GM06990 (cell line): ENCODE results near the gene SH2B2.

Experiments used
- DNase-seq: peaks from one replicate; pipeline ENCODE4 v3.0.0-alpha.2; 2011; ENCODE audit not compliant: insufficient read length; ENCODE audit errors: extremely low read depth
- H3K27me3 ChIP-seq: replicated peaks from 2 replicates; pipeline ENCODE4 v1.6.0; 2011; ENCODE audit warnings: low read length; ENCODE audit not compliant: control insufficient read depth, insufficient read depth
- H3K36me3 ChIP-seq: 2 replicates; pipeline ENCODE4 v1.5.1; 2011; ENCODE audit warnings: low read length; ENCODE audit not compliant: control insufficient read depth, insufficient read depth
- H3K4me3 ChIP-seq: replicated peaks from 2 replicates; pipeline ENCODE4 v1.5.1; 2011; ENCODE audit warnings: low read depth, mild to moderate bottlenecking, control low read depth, low read length
- TF ChIP-seq, protein P1 (sequence below): IDR thresholded peaks from 2 replicates; pipeline ENCODE4 v1.5.1; 2011; ENCODE audit warnings: low read length, control low read depth, mild to moderate bottlenecking, inconsistent platforms; ENCODE audit not compliant: insufficient read depth, poor library complexity, severe bottlenecking

The SH2B2 gene

DNA sequence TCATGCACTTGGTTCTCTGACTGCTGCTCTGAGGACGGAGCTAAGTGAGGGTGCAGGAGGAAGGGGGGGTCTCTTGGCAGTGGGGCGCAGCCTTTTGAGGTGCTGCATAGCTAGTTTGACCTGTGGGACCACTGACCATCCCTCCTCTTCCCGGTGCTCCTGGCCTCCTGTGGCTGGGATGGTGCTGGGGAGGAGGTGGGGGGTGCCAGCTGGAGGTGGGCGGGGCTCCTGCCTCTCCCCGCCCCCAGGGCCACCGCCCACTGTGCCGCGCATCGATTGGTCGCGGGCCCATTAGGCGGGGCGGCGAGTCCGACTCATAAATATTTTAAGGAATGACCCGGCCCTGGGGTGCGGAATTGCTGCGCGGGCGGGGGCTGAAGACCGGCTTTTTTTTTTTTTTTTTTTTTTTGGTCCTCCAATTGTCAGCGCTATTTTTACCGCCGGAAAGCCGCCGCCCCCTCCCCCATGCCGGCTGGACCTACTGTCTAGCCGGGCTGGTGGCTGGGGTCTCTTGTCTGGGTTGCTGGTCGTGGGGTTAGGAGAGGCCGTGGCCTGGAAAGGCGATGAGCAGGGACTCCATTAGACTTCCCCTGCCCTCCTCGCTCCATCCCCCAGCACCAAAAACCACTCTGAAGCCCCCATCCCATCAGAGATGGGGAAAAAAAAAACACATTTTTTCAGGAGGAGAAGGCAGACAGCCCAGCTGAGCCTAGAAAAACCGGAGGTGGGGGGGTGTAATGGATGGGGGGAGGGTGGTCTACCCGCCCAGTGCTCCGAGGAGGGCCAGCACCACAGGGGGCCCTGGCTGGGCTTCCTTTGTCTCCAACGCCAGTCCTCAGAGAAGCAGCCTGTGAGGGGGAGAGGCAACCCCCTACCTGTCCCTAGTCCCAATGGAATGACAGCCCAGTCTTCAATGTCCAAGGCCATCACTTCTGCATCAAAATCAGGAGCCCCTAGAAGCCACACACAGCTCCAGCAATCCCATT is 6.4 kb downstream of the SH2B2 start:
- no peak overlapping the region for H3K4me3 ChIP-seq
- peaks cover 5% of the 10 kb centered on the region for H3K36me3 ChIP-seq
- DNase-seq = no peak
- TF ChIP-seq, protein P1, sequence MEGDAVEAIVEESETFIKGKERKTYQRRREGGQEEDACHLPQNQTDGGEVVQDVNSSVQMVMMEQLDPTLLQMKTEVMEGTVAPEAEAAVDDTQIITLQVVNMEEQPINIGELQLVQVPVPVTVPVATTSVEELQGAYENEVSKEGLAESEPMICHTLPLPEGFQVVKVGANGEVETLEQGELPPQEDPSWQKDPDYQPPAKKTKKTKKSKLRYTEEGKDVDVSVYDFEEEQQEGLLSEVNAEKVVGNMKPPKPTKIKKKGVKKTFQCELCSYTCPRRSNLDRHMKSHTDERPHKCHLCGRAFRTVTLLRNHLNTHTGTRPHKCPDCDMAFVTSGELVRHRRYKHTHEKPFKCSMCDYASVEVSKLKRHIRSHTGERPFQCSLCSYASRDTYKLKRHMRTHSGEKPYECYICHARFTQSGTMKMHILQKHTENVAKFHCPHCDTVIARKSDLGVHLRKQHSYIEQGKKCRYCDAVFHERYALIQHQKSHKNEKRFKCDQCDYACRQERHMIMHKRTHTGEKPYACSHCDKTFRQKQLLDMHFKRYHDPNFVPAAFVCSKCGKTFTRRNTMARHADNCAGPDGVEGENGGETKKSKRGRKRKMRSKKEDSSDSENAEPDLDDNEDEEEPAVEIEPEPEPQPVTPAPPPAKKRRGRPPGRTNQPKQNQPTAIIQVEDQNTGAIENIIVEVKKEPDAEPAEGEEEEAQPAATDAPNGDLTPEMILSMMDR = no peak
- H3K27me3 ChIP-seq = no peaks in the 10 kb centered on the region

DNA sequence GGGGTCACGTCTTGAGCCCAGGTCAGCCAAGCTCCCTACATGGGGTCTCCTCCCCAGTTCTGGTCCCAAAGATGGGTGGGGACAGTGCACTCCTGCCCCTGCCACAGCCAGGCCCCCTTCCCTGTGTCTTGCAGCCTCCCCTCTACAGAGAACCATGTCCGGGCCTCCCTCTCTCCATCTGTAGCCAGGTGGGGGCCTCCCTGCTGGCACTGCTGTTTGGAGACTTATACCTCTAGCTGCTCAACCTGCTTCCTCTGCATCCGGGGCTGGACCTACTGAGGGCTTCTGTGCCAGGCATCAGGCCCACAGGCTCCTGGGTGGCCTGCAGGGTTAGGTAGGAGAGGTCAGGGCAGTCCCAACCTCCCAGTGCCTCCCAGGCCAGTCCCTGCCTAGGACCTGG is 7.9 kb downstream of the SH2B2 start:
- no peak overlapping the region for H3K4me3 ChIP-seq
- TF ChIP-seq, protein P1 = no peak
- peaks cover 5% of the 10 kb centered on the region for H3K36me3 ChIP-seq
- no peak for DNase-seq
- no peaks in the 10 kb centered on the region for H3K27me3 ChIP-seq

DNA sequence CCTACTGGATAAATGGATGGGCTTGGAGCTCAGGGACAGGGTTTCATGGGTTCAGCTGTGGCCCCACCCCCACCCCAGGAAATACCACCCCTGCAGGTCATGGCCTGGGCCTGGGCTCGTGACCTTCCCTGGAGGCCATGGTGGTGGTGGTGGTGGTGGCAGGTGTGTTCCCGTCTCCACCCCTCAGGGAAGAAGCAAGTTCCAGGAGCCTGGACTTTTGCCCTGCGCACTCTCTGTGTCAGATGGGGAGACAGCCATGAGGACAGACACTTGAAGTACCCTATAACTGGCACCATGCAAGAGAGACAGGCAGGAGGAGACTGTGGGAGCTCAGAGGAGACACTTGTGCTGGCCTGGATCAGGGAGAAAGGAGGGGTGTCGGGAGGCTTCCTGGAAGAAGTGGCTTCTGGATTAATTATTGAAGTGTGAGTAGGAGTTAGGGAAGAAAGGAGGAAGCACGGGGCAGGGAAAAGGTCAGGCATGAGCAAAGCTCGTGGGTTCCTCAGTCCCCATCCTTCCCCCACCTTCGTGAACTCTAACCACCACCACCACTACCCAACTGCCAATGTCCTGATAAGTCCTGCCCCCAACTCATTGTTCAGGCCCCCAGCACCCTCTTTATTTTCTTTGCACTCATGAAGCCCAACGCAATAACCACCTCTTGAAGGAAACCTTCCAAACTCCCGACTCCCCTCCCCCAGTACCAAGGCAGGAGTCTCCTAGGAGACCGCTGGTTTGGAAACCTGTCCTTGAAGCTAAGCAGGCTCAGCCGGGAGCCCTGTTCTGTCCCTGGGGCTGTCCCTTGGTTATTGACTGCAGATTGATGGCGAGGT is 8.9 kb downstream of the SH2B2 start:
- no peaks in the 10 kb centered on the region for H3K27me3 ChIP-seq
- TF ChIP-seq, protein P1 = no peak
- DNase-seq = no peak
- peaks cover 5% of the 10 kb centered on the region for H3K36me3 ChIP-seq
- no peak overlapping the region for H3K4me3 ChIP-seq

DNA sequence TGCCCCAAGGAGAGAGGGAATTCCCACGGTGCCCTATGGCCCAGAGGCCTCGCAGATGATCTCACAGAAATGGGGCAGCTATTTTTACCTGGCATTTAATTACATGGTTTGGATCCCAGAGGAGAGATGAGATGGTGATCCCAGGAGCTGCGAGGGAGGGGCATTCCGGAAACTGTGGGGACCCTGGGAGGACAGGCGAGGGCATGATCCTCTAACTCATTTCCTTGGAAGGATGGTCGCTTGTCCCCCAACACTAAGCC is 9.4 kb downstream of the SH2B2 start:
- DNase-seq = no peak
- peaks cover 5% of the 10 kb centered on the region for H3K36me3 ChIP-seq
- TF ChIP-seq, protein P1 = no peak
- no peak overlapping the region for H3K4me3 ChIP-seq
- no peaks in the 10 kb centered on the region for H3K27me3 ChIP-seq

DNA sequence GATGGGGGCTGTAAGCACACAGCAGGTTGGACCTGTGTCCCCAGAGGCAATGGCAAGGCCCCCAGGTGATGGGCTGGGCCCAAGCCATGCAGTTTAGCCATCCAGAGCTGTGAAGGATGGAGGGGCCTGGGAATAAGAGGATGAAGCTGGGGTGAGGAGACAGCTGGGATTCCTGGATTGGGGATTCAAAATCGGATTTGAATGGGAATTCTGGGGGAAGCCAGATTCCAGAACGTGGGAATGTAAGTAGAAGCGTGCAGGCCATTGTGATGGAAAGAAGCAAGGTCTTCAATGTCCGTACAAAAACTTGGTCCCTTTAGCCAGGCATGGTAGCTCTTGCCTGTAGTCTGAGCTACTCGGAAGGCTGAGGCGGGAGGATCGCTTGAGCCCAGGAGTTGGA is 9.8 kb downstream of the SH2B2 start:
- TF ChIP-seq, protein P1 = no peak
- H3K27me3 ChIP-seq = no peaks in the 10 kb centered on the region
- no peak for DNase-seq
- H3K4me3 ChIP-seq = no peak overlapping the region
- H3K36me3 ChIP-seq = peaks cover 7% of the 10 kb centered on the region
